HCT116 (cell line): Measurements from ENCODE around the gene PLS3. TPM values are rescaled to one million over a fixed set of nuclear protein-coding genes. Genes with fewer than 3 reads are reported as not detected.

Experiments
- ATAC-seq: fragments of 200-7000 bp; cut with Tn5 transposase; 2 replicates; pipeline ENCODE4 v1.9.1; 2020; ENCODE audit warnings: mild to moderate bottlenecking, moderate library complexity
- BruUV-seq: library from RNA; stranded (reverse); fragments of 400-500 nt; replicated peaks from 2 replicates; lab custom pipeline; 2021; lab: Mats Ljungman, UMichigan
- CTCF ChIA-PET: fragments of 300-600 bp; sonication (Branson Sonifier 250); formaldehyde crosslinking; loops from one replicate; lab custom pipeline; 2021; ENCODE audit warnings: antibody characterized with exemption; lab: Charles Lee
- POLR2A ChIA-PET: fragments of 300-600, 350-600 bp; sonication (Branson Sonifier 250); formaldehyde crosslinking; loops from one replicate; lab custom pipeline; 2021; ENCODE audit warnings: antibody characterized with exemption; lab: Charles Lee
- RAD21 ChIA-PET, 2 experiments: fragments of 300-600 bp; sonication (Branson Sonifier 250); formaldehyde crosslinking; loops; one replicate each; lab custom pipeline; 2023; ENCODE audit warnings: low total read pairs in 2 of 2; ENCODE audit not compliant: uncharacterized antibody in 2 of 2, unreplicated experiment in 2 of 2, low non-redundant PET in 1 of 2; lab: Charles Lee
- DNase-seq: peaks from one replicate; pipeline ENCODE4 v3.0.0-alpha.2; 2010; ENCODE audit warnings: low read depth, low spot score
- H2AFZ ChIP-seq: fragments of 200-600 bp; shearing (Covaris generic), sonication (generic); 2 replicates; pipeline ENCODE4 v1.6.1; 2017; ENCODE audit warnings: low read depth, mixed run types, mixed read lengths, antibody characterized with exemption, low read length; ENCODE audit not compliant: poor library complexity, severe bottlenecking
- H3K27ac ChIP-seq: 2 replicates; pipeline ENCODE4 v1.5.1; 2012; ENCODE audit warnings: low read depth, low read length
- H3K27me3 ChIP-seq: fragments of 200-600 bp; sonication (generic); 2 replicates; pipeline ENCODE4 v1.6.1; 2016; ENCODE audit warnings: mixed run types, low read length, mixed read lengths; ENCODE audit not compliant: insufficient read depth
- H3K36me3 ChIP-seq, 2 experiments: fragments of 200-500 bp in 1 of 2; fragments of 200-600 bp in 1 of 2; sonication (Bioruptor generic) in 1 of 2; sonication (generic) in 1 of 2; 2 replicates each; pipeline versions ENCODE4 v1.5.1 to v1.6.1; 2014 to 2016; ENCODE audit warnings: low read length in 2 of 2, inconsistent platforms in 1 of 2, mixed read lengths in 1 of 2, mixed run types in 1 of 2; ENCODE audit not compliant: insufficient read depth in 2 of 2, control insufficient read depth in 1 of 2
- H3K4me1 ChIP-seq, 2 experiments: fragments of 200-600 bp in 1 of 2; sonication (generic) in 1 of 2; 2 replicates each; pipeline versions ENCODE4 v1.5.1 to v1.6.1; 2012 to 2017; ENCODE audit warnings: low read length in 2 of 2, inconsistent platforms in 1 of 2, mild to moderate bottlenecking in 1 of 2, mixed read lengths in 1 of 2, mixed run types in 1 of 2, moderate library complexity in 1 of 2; ENCODE audit not compliant: insufficient read depth in 2 of 2, control insufficient read depth in 1 of 2
- H3K4me2 ChIP-seq: fragments of 200-600 bp; sonication (generic); 2 replicates; pipeline ENCODE4 v1.6.1; 2017; ENCODE audit warnings: mixed run types, low read length, mixed read lengths
- H3K4me3 ChIP-seq, 2 experiments: fragments of 200-600 bp in 1 of 2; sonication (generic) in 1 of 2; replicated peaks in 1 of 2; 2 replicates each; pipeline ENCODE4 v1.5.1; 2011 to 2016; ENCODE audit warnings: low read length in 2 of 2, control low read depth in 1 of 2, low read depth in 1 of 2, mild to moderate bottlenecking in 1 of 2, mixed read lengths in 1 of 2, mixed run types in 1 of 2
- H3K79me2 ChIP-seq: fragments of 200-600 bp; sonication (generic); 2 replicates; pipeline ENCODE4 v1.6.1; 2017; ENCODE audit warnings: mild to moderate bottlenecking, mixed run types, low read length, moderate library complexity, mixed read lengths; ENCODE audit not compliant: insufficient read depth
- H3K9ac ChIP-seq: fragments of 200-600 bp; sonication (generic); 2 replicates; pipeline ENCODE4 v1.6.1; 2016; ENCODE audit warnings: low read length, mixed read lengths
- H3K9me2 ChIP-seq: fragments of 200-600 bp; sonication (generic), shearing (Covaris generic); 2 replicates; pipeline ENCODE4 v1.6.1; 2017; ENCODE audit warnings: mixed run types, mild to moderate bottlenecking, moderate library complexity; ENCODE audit not compliant: insufficient read depth
- H3K9me3 ChIP-seq, 2 experiments: fragments of 200-500 bp in 1 of 2; fragments of 200-600 bp in 1 of 2; sonication (Bioruptor generic) in 1 of 2; sonication (generic) in 1 of 2; 2 replicates each; pipeline ENCODE4 v1.6.1; 2014 to 2017; ENCODE audit warnings: low read length in 2 of 2, mixed read lengths in 2 of 2, inconsistent platforms in 1 of 2, low read depth in 1 of 2, mild to moderate bottlenecking in 1 of 2, mixed run types in 1 of 2, moderate library complexity in 1 of 2; ENCODE audit not compliant: control insufficient read depth in 1 of 2, insufficient read depth in 1 of 2
- H4K20me1 ChIP-seq: fragments of 200-600 bp; sonication (generic), shearing (Covaris generic); 2 replicates; pipeline ENCODE4 v1.6.1; 2017; ENCODE audit warnings: mixed run types, mild to moderate bottlenecking, moderate library complexity; ENCODE audit not compliant: insufficient read depth
- CBX3 ChIP-seq: IDR thresholded peaks from 2 replicates; pipeline ENCODE4 v1.6.1; 2012; ENCODE audit warnings: low read depth
- CEBPB ChIP-seq: IDR thresholded peaks from 2 replicates; pipeline ENCODE4 v1.6.1; 2012; ENCODE audit warnings: low read depth
- CTCF ChIP-seq, 3 experiments: fragments of 200-600 bp in 1 of 3; sonication (generic) in 1 of 3; IDR thresholded peaks in 2 of 3; conservative IDR thresholded peaks in 1 of 3; 2 replicates each; pipeline ENCODE4 v1.5.1; 2012 to 2017; ENCODE audit warnings: low read depth in 2 of 3, low read length in 2 of 3, antibody characterized with exemption in 1 of 3, borderline replicate concordance in 1 of 3, control low read depth in 1 of 3, mild to moderate bottlenecking in 1 of 3, mixed read lengths in 1 of 3, mixed run types in 1 of 3, moderate library complexity in 1 of 3; ENCODE audit not compliant: insufficient read depth in 1 of 3
- EGR1 ChIP-seq: IDR thresholded peaks from 2 replicates; pipeline ENCODE4 v1.6.1; 2012; ENCODE audit warnings: low read depth
- EZH2 ChIP-seq: fragments of 200-600 bp; sonication (generic); IDR thresholded peaks from 2 replicates; pipeline ENCODE4 v1.6.1; 2017; ENCODE audit warnings: antibody characterized with exemption, mixed run types
- FOSL1 ChIP-seq: IDR thresholded peaks from 2 replicates; pipeline ENCODE4 v1.6.1; 2012; ENCODE audit warnings: low read depth
- POLR2A ChIP-seq: IDR thresholded peaks from 2 replicates; pipeline ENCODE4 v1.7.0; 2011; ENCODE audit warnings: borderline replicate concordance; ENCODE audit not compliant: insufficient read depth, insufficient read length; ENCODE audit errors: extremely low read depth
- RAD21 ChIP-seq: IDR thresholded peaks from 2 replicates; pipeline ENCODE4 v1.6.1; 2012; ENCODE audit warnings: low read depth, mild to moderate bottlenecking
- SP1 ChIP-seq: IDR thresholded peaks from 2 replicates; pipeline ENCODE4 v1.6.1; 2012; ENCODE audit warnings: low read depth
- ZNF274 ChIP-seq: fragments of 200-500 bp; sonication (Bioruptor generic); IDR thresholded peaks from 2 replicates; pipeline ENCODE4 v1.6.1; 2014; ENCODE audit warnings: mild to moderate bottlenecking, low read depth, low read length, inconsistent platforms
- intact Hi-C: fragments of 100-400 bp; cut with micrococcal nuclease; formaldehyde crosslinking; loops from 2 replicates; pipeline ENCODE4 v1.10.0; 2022
- total RNA-seq: library from RNA; stranded (reverse); gene quantifications from one replicate; pipeline ENCODE4 v1.2.1, GENCODE V29; 2021; ENCODE audit not compliant: unreplicated experiment

Gene PLS3
- total RNA-seq, 1 experiment from 2014 or later: 50.8 TPM

GRCh38 chrX:115588179-115588578 lies 27.2 kb downstream of the PLS3 start:
- intact Hi-C loops: no loop called here

More at GRCh38 chrX:115588179-115588578, 27.2 kb downstream of the PLS3 start:
- Histone ChIP-seq H3K27me3 (no peaks in the 10 kb centered on the region), H3K36me3 (no peaks in the 10 kb centered on the region), H3K4me3 (no peak overlapping the region), H3K9me3 (no peaks in the 10 kb centered on the region), H3K27ac (no peak overlapping the region), H2AFZ (no peak overlapping the region), H3K79me2 (peaks cover 22% of the 10 kb centered on the region; the same call in 1 of the 2 replicates), H4K20me1 (no peaks in the 10 kb centered on the region), H3K9ac (no peak overlapping the region), H3K9me2 (no peaks in the 10 kb centered on the region), H3K4me1 (peaks cover 3 to 6% of the 10 kb centered on the region in 2 experiments; a peak in 2 of 4 replicates), H3K4me2 (no peak overlapping the region)
- BruUV-seq: no TSS peak
- ChIA-PET RAD21 (no interaction called here), CTCF (no interaction called here), POLR2A (no interaction called here)
- ATAC-seq (no peak), DNase-seq (no peak)
- TF ChIP-seq CBX3 (no peak), CTCF (IDR thresholded peaks at IDR 0.05 in 2 of 3, conservative IDR thresholded peaks at IDR 0.05 in 1 of 3; ENCODE audit: borderline replicate concordance in 1 of 3, insufficient read depth in 1 of 3, low read depth in 2 of 3, low read length in 2 of 3) (no peak), EGR1 (no peak), RAD21 (no peak), CEBPB (no peak), ZNF274 (no peak), EZH2 (no peak), SP1 (no peak), FOSL1 (no peak), POLR2A (no peak)
